ENCODE measurements around the gene NTM. TPM values are rescaled to one million over a fixed set of nuclear protein-coding genes. Genes with fewer than 3 reads are reported as not detected.

NTM gene
- total and polyA plus RNA-seq, 2 experiments from 2014 or later, result 25.9 to 49.0 TPM

GRCh38 chr11:131645237-131645636, 274.8 kb downstream of the NTM start:
- no peaks in the 10 kb centered on the region for H3F3A ChIP-seq (ENCODE audit: insufficient read depth)
- no peak overlapping the region for H3K9ac ChIP-seq
- no peaks in the 10 kb centered on the region for H3K27me3 ChIP-seq (replicated peaks; ENCODE audit: insufficient read depth)
- 43 to 44% methylated on average over 6 of the region's 6 CpGs for WGBS, 2 experiments (ENCODE audit: low coverage in 1 of 2, low lambda C conversion rate in 2 of 2, missing lambda C conversion rate in 2 of 2)
- H3K27ac ChIP-seq, result no peak overlapping the region
- H3K4me3 ChIP-seq, result no peak overlapping the region
- no peaks in the 10 kb centered on the region for H3K36me3 ChIP-seq (ENCODE audit: low read depth)
- H3K4me1 ChIP-seq (ENCODE audit: insufficient read depth), result no peaks in the 10 kb centered on the region
- in situ Hi-C loops (cut with MboI), result no loop called here
- H3K9me3 ChIP-seq (ENCODE audit: low read depth), result no peaks in the 10 kb centered on the region
- TF ChIP-seq EZH2phosphoT487 (IDR thresholded peaks at IDR 0.05; ENCODE audit: insufficient read depth, low read depth) (no peak), EZH2 (IDR thresholded peaks at IDR 0.05; ENCODE audit: insufficient read depth, poor library complexity, severe bottlenecking) (no peak)
- no peak overlapping the region for H3K4me2 ChIP-seq (ENCODE audit: unreplicated experiment)
- DNase-seq, result no peak
- H3K79me2 ChIP-seq (ENCODE audit: insufficient read depth), result no peaks in the 10 kb centered on the region
- H2AFZ ChIP-seq, result no peak overlapping the region
- H3K9me2 ChIP-seq (ENCODE audit: insufficient read depth), result no peaks in the 10 kb centered on the region
- no peaks in the 10 kb centered on the region for H4K20me1 ChIP-seq (ENCODE audit: insufficient read depth)

- Histone ChIP-seq H3F3A (ENCODE audit: insufficient read depth) (no peaks in the 10 kb centered on the region), H3K4me1 (ENCODE audit: insufficient read depth) (no peaks in the 10 kb centered on the region), H3K9me2 (ENCODE audit: insufficient read depth) (no peaks in the 10 kb centered on the region), H3K9me3 (ENCODE audit: low read depth) (no peaks in the 10 kb centered on the region), H3K27ac (no peak overlapping the region), H3K79me2 (ENCODE audit: insufficient read depth) (no peaks in the 10 kb centered on the region), H3K9ac (no peak overlapping the region), H3K36me3 (ENCODE audit: low read depth) (no peaks in the 10 kb centered on the region), H4K20me1 (ENCODE audit: insufficient read depth) (no peaks in the 10 kb centered on the region), H2AFZ (no peak overlapping the region), H3K27me3 (replicated peaks; ENCODE audit: insufficient read depth) (peaks cover 7% of the 10 kb centered on the region; the same call in 1 of the 2 replicates), H3K4me3 (no peak overlapping the region), H3K4me2 (ENCODE audit: unreplicated experiment) (no peak overlapping the region)
- DNase-seq, result no peak
- 70 to 71% methylated on average over 5 of the region's 5 CpGs for WGBS, 2 experiments (ENCODE audit: low coverage in 1 of 2, low lambda C conversion rate in 2 of 2, missing lambda C conversion rate in 2 of 2)
- no peak for TF ChIP-seq EZH2 (IDR thresholded peaks at IDR 0.05; ENCODE audit: insufficient read depth, poor library complexity, severe bottlenecking)
- TF ChIP-seq EZH2phosphoT487 (IDR thresholded peaks at IDR 0.05; ENCODE audit: insufficient read depth, low read depth), result no peak
- in situ Hi-C loops (cut with MboI), result loop anchor here (25.0 kb wide), 1 partner anchor 238 kb away; no protein-coding TSS in a partner anchor
These were observed 279.4 kb downstream of the NTM start for GRCh38 chr11:131649856-131650255.

GRCh38 chr11:131652231-131652630, 281.8 kb downstream of the NTM start:
- Histone ChIP-seq H3K27me3 (replicated peaks; ENCODE audit: insufficient read depth) (peaks cover 7% of the 10 kb centered on the region; the same call in 1 of the 2 replicates), H3K4me1 (ENCODE audit: insufficient read depth) (no peaks in the 10 kb centered on the region), H3K36me3 (ENCODE audit: low read depth) (no peaks in the 10 kb centered on the region), H3K4me2 (ENCODE audit: unreplicated experiment) (no peak overlapping the region), H3K9me3 (ENCODE audit: low read depth) (no peaks in the 10 kb centered on the region), H3K9ac (no peak overlapping the region), H3F3A (ENCODE audit: insufficient read depth) (no peaks in the 10 kb centered on the region), H2AFZ (no peak overlapping the region), H3K9me2 (ENCODE audit: insufficient read depth) (no peaks in the 10 kb centered on the region), H3K4me3 (no peak overlapping the region), H4K20me1 (ENCODE audit: insufficient read depth) (no peaks in the 10 kb centered on the region), H3K27ac (no peak overlapping the region), H3K79me2 (ENCODE audit: insufficient read depth) (no peaks in the 10 kb centered on the region)
- 35 to 57% methylated on average over 2 of the region's 2 CpGs for WGBS, 2 experiments (ENCODE audit: low coverage in 1 of 2, low lambda C conversion rate in 2 of 2, missing lambda C conversion rate in 2 of 2)
- in situ Hi-C loops (cut with MboI), result loop anchor here (25.0 kb wide), 1 partner anchor 240 kb away; no protein-coding TSS in a partner anchor
- TF ChIP-seq EZH2phosphoT487 (IDR thresholded peaks at IDR 0.05; ENCODE audit: insufficient read depth, low read depth) (no peak), EZH2 (IDR thresholded peaks at IDR 0.05; ENCODE audit: insufficient read depth, poor library complexity, severe bottlenecking) (no peak)
- no peak for DNase-seq

GRCh38 chr11:131653260-131653659, 282.8 kb downstream of the NTM start:
- no peak overlapping the region for H2AFZ ChIP-seq
- 28 to 34% methylated on average over 5 of the region's 5 CpGs for WGBS, 2 experiments (ENCODE audit: low coverage in 1 of 2, low lambda C conversion rate in 2 of 2, missing lambda C conversion rate in 2 of 2)
- H3K27me3 ChIP-seq (replicated peaks; ENCODE audit: insufficient read depth), result peaks cover 12% of the 10 kb centered on the region; the same call in 1 of the 2 replicates
- in situ Hi-C loops (cut with MboI), result loop anchor here (25.0 kb wide), 1 partner anchor 241 kb away; no protein-coding TSS in a partner anchor
- no peak for TF ChIP-seq EZH2phosphoT487 (IDR thresholded peaks at IDR 0.05; ENCODE audit: insufficient read depth, low read depth)
- no peak for TF ChIP-seq EZH2 (IDR thresholded peaks at IDR 0.05; ENCODE audit: insufficient read depth, poor library complexity, severe bottlenecking)
- DNase-seq, result no peak
- no peaks in the 10 kb centered on the region for H3K9me3 ChIP-seq (ENCODE audit: low read depth)
- H3K36me3 ChIP-seq (ENCODE audit: low read depth), result no peaks in the 10 kb centered on the region
- no peaks in the 10 kb centered on the region for H3K9me2 ChIP-seq (ENCODE audit: insufficient read depth)
- H3K79me2 ChIP-seq (ENCODE audit: insufficient read depth), result no peaks in the 10 kb centered on the region
- no peak overlapping the region for H3K4me2 ChIP-seq (ENCODE audit: unreplicated experiment)
- H3K4me1 ChIP-seq (ENCODE audit: insufficient read depth), result no peaks in the 10 kb centered on the region
- no peak overlapping the region for H3K27ac ChIP-seq
- no peaks in the 10 kb centered on the region for H4K20me1 ChIP-seq (ENCODE audit: insufficient read depth)
- H3K4me3 ChIP-seq, result no peak overlapping the region
- H3K9ac ChIP-seq, result no peak overlapping the region
- H3F3A ChIP-seq (ENCODE audit: insufficient read depth), result no peaks in the 10 kb centered on the region

Data from GM23248 (cell line).